Endometrium (tissue), 2 donors: ENCODE data around the gene LIMS2.

ENCODE experiments used
- FAIRE-seq: peaks from 2 replicates; lab custom pipeline; 2012; peaks lifted over from hg19 to GRCh38; lab: Jason Lieb, UNC
- donor health status: control.
- donor health status: control.

Gene LIMS2

GRCh38 chr2:127701193-127701650 lies 25.9 kb upstream of the LIMS2 start, which contains the start of gene SFT2D3:
SFT2D3 (plus strand) TSS chr2:127701497; CDS start chr2:127701529, 32 bp downstream.
- FAIRE-seq = no peak

DNA sequence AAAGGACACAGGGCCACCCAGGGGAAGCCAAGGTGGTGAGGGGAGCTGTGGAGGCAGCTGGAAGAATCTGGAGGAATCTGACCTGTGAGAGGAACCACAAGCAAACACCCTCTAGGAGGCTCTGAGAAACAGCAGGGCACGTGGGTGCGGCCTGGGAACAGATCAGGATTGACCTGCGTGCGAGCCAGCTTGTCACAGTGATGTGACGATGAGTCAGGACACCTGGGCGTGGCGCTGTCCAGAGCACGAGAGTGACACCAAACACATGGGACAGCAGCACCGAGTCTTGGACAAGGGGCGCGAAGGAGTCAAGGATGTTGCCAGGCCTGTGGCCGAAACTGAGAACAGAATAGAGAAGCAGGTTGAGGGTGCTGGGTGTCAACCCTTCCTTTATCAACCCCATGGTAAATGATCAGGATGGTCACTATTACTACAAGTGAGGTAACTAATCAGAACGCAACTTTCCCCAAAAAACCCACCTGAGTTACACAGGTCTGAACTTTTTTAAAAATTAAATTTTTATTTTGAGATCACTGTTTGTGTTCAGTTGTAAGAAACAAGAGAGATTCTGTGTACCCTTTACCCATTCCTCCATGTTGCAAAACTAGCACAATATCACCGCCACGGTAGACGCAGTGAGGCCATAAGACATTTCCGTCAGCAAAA lies 25.3 kb upstream of the LIMS2 start:
- FAIRE-seq = no peak

DNA sequence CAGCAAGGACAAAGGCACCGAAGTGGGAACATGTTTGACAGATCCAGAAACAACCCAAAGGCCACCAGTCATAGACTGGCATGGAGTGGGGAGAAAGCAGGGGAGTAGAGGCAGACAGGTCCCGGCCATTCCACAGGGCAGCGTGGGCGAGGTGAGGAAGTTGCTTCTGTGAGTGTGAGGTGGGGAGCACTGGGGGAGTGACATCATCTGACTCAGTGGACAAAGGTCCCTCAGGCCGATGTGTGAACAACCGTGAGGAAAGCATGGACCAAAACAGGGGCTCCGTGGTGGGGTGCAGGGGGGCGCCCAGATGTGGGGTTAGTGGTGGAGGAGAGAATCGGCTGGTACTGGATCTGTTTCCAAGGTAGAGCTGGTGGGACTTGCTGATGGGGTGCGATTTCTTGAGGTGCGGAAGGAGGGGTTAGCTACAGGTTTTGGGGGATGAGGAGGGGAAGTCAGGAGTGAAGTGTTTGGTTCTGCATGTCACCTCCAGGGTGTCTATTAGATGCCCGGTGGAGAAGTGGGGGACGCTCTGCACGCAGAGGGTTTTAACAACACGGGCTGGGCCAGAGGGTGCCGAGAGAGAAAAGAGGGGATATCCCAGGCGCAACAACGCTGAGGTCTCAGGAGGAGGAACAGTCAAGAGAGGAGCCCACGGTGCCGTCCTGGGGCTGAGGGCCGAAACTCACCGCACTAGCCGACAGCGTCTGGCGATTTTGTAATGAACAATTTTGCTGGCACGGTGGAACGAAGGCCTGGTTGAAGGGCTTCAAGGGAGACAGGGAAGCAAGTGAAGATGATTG lies 23.4 kb upstream of the LIMS2 start:
- FAIRE-seq = no peak

GRCh38 chr2:127697482-127698180 lies 22.3 kb upstream of the LIMS2 start:
- no peak for FAIRE-seq

DNA sequence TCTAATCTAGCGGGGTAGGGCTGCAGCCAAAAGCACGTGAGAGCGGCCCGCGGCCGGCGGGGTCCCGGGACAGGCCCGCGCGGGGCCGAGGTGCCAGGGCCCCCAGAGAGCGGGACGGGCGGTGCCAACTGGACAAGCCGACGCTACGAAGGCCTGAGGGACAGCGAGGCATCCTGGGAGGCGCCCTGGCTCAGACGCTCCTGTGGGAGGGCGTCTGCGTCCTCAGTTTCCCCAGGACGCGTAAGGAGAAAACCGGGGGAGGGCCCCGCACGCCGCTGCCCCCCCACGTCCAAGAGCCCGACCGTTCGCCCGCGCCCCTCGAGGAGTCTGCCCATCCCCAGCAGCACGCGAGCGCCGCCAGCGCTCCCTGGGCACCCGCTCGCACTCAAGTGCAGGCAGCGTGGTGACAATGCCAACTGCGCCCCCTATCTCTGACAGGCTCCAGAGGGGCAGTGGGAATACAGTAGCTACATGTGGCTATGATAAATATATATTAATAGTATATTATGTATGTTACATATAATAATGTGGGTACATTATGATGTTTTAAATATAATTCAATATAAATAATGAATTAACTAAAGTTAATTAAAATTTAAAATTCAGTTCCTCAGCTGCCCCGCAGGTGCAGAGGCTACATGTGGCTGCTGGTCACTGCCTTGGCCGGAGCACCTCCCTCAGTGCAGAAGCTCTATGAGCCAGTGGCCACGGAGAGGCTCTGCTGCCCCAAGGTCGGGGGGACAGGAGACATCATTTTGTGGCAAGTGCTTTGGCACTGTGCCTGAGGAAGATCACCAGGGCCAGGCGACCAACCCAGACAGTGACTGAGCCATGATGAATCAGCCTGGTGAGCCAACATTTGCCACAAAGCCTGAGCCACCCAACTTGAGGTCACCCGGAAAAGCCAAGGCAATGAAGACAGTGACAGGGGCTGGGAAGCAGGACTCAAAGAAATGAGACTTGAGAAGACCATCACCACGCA lies 20.5 kb upstream of the LIMS2 start:
- no peak for FAIRE-seq

DNA sequence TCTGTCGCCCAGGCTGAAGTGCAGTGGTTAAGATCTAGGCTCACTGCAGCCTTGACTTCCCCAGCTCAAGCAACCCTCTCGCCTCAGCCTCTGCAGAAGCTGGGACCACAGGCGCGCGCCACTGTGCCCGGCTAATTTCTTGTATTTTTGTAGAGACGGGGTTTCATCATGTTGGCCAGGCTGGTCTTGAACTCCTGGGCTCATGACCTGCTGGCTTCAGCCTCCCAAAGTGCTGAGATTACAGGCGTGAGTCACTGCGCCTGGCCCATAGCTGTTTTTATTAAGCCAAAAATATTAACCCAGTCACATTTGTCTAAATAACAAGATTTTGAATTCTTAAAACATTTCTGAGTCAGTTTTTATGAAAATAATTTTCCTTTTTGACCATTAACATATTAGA lies 19.7 kb upstream of the LIMS2 start:
- no peak for FAIRE-seq

DNA sequence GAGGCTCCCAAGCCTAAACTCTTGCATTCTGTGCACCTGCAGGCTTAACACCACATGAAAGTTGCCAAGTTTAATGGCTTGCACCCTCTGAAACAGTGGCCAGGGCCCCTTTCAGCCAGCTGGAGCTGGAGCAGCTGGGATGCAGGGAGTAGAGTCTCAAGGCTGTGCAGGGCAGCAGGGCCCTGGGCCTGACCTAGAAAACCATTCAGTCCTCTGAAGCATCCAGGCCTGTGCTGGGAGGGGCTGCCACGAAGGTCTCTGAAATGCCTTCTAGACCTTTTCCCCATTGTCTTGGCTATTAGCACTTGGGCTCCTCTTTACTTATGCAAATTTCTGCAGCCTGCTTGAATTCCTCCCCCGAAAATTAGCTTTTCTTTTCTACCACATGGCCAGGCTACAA lies 15.4 kb upstream of the LIMS2 start:
- FAIRE-seq = no peak

GRCh38 chr2:127688405-127688804 lies 13.1 kb upstream of the LIMS2 start:
- no peak for FAIRE-seq

GRCh38 chr2:127685410-127686080 lies 10.2 kb upstream of the LIMS2 start:
- FAIRE-seq = no peak

DNA sequence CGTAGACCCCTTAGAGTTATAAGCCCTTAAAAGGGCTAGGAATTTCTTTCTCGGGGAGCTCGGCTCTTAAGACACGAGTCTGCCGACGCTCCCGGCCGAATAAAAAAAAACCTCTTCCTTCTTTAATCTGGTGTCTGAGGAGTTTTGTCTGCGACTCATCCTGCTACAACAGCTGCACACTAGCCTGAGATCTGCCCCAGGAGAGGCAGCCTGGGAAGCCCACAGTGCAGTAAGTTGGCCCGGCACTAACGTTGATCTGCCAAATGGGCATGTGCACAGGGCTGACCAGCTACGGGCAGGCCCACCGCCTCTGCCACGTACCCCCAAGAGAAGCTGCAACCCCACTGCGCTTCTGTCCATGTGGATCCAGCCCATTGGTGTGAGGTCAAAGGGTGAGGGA lies 8.4 kb upstream of the LIMS2 start:
- no peak for FAIRE-seq

DNA sequence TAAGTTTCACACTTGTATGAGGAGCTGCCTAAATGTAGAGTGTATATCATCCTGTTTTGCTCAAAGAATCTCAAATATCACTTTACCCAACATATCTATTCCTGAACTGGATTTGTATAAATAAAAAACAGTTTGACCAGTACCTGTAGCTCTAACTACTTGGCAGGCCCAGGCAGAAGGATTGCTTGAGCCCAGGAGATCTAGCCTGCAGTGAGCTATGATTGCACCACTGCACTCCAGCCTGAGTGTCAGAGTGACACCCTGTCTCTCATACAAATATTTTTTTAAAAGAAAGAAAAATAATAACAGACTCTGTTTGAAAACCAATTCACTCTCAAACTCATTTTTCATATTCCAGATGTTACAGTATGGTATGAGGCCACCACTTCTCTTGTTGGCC lies 7.7 kb upstream of the LIMS2 start:
- FAIRE-seq = no peak

DNA sequence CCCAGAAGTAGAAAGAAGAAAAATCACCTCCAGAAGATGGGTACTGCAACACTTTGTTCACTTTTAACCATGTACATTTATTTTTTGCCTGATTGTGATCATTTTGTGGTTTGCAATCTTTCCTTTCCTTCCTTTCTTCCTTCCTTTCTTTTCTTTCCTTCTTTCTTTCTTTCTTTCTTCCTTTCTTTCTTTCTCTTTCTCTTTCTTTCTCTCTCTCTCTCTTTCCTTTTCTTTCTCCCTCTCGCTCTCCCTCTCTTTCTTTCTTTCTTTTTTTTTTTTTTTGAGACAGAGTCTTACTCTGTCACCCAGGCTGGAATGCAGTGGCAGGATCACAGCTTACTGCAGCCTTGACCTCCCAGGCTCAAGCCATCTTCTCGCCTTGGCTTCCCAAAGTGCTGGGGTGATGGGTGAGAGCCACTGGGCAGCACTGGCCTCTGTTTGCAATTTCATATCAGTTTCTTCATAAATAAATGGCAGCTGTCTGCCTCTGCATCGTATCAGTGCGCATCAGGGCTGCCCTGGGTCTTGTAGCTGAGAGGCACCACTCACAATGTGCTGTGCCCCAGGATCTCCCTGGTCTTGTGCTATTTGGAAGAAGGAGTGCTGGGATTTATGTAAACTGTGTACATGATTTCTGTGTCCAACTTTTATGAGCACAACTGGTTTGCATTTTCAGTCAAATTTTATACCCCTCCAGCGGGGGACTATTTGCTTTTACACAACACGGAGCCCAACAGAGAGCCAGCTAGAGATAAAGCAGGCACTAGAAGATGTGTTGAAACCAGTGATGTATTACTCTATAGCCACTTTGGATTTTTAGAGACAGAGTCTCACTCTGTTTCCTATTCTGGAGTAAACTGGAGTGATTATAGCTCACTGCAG lies 6.9 kb upstream of the LIMS2 start:
- no peak for FAIRE-seq

GRCh38 chr2:127681288-127681804 lies 6.0 kb upstream of the LIMS2 start:
- no peak for FAIRE-seq

GRCh38 chr2:127680706-127681287 lies 5.5 kb upstream of the LIMS2 start:
- no peak for FAIRE-seq

- no peak for FAIRE-seq
Observed at GRCh38 chr2:127679680-127680361, 4.5 kb upstream of the LIMS2 start.

- FAIRE-seq = no peak
Observed at GRCh38 chr2:127678991-127679390, 3.7 kb upstream of the LIMS2 start.

- no peak for FAIRE-seq
Observed at GRCh38 chr2:127678531-127678930, 3.2 kb upstream of the LIMS2 start.

- no peak for FAIRE-seq
Observed at GRCh38 chr2:127676906-127677305, 1.6 kb upstream of the LIMS2 start.
